SK-N-SH (cell line): ENCODE results near the gene SLC15A1. TPM values are rescaled to one million over a fixed set of nuclear protein-coding genes. Genes with fewer than 3 reads are reported as not detected.

Experiments used
- CTCF ChIA-PET: fragments of 300-600, 350-600 bp; formaldehyde crosslinking; extraction: SDS; loops from one replicate; lab custom pipeline; 2021; lab: Yijun Ruan, JAX
- POLR2A ChIA-PET: fragments of 350-600 bp; sonication (Branson Sonifier 250); formaldehyde crosslinking; extraction: SDS; loops from one replicate; lab custom pipeline; 2020; ENCODE audit warnings: antibody characterized with exemption, inconsistent platforms; lab: Yijun Ruan, JAX
- DNase-seq: peaks from one replicate; pipeline ENCODE4 v3.0.0; 2012
- H2AFZ ChIP-seq: fragments of 200-600 bp; sonication (generic); 2 replicates; pipeline ENCODE4 v1.8.1; 2016; ENCODE audit warnings: antibody characterized with exemption, mild to moderate bottlenecking, low read depth
- H3F3A ChIP-seq: fragments of 200-600 bp; sonication (generic); replicated peaks from 2 replicates; pipeline ENCODE3; 2016; ENCODE audit warnings: antibody characterized with exemption, mild to moderate bottlenecking; ENCODE audit not compliant: insufficient read depth
- H3K27ac ChIP-seq, 2 experiments: fragments of 200-500 bp in 1 of 2; fragments of 200-600 bp in 1 of 2; sonication (Bioruptor generic) in 1 of 2; sonication (generic), shearing (Covaris generic) in 1 of 2; 2 replicates each; pipeline versions ENCODE4 v1.5.1 to v1.6.1; 2014 to 2016; ENCODE audit warnings: low read depth in 2 of 2, inconsistent platforms in 1 of 2, low read length in 1 of 2, mild to moderate bottlenecking in 1 of 2, mixed read lengths in 1 of 2
- H3K27me3 ChIP-seq: fragments of 200-600 bp; sonication (generic), shearing (Covaris generic); 2 replicates; pipeline ENCODE4 v1.6.1; 2016; ENCODE audit warnings: mixed run types; ENCODE audit not compliant: insufficient read depth
- H3K36me3 ChIP-seq, 2 experiments: fragments of 200-500 bp in 1 of 2; fragments of 200-600 bp in 1 of 2; sonication (Bioruptor generic) in 1 of 2; sonication (generic) in 1 of 2; replicated peaks in 1 of 2; 2 replicates each; pipeline versions ENCODE3 to v1.5.1; 2014 to 2016; ENCODE audit warnings: low read length in 1 of 2, mild to moderate bottlenecking in 1 of 2; ENCODE audit not compliant: insufficient read depth in 2 of 2, control insufficient read depth in 1 of 2
- H3K4me1 ChIP-seq, 2 experiments: fragments of 200-500 bp in 1 of 2; fragments of 200-600 bp in 1 of 2; sonication (Bioruptor generic) in 1 of 2; sonication (generic), shearing (Covaris generic) in 1 of 2; 2 replicates each; pipeline versions ENCODE4 v1.5.1 to v1.6.1; 2014 to 2016; ENCODE audit warnings: low read depth in 1 of 2, low read length in 1 of 2, mixed run types in 1 of 2; ENCODE audit not compliant: insufficient read depth in 2 of 2, control insufficient read depth in 1 of 2
- H3K4me2 ChIP-seq: fragments of 200-600 bp; sonication (generic), shearing (Covaris generic); 2 replicates; pipeline ENCODE4 v1.6.1; 2017; ENCODE audit warnings: mixed run types
- H3K4me3 ChIP-seq, 2 experiments: fragments of 200-500 bp in 1 of 2; fragments of 200-600 bp in 1 of 2; sonication (Bioruptor generic) in 1 of 2; sonication (generic), shearing (Covaris generic) in 1 of 2; 2 replicates each; pipeline versions ENCODE4 v1.5.1 to v1.8.1; 2014 to 2016; ENCODE audit warnings: low read depth in 2 of 2, inconsistent platforms in 1 of 2, low read length in 1 of 2, mild to moderate bottlenecking in 1 of 2, mixed read lengths in 1 of 2, moderate library complexity in 1 of 2
- H3K79me2 ChIP-seq: fragments of 200-600 bp; sonication (generic); 2 replicates; pipeline ENCODE4 v1.8.1; 2017; ENCODE audit warnings: mild to moderate bottlenecking; ENCODE audit not compliant: insufficient read depth
- H3K9ac ChIP-seq: fragments of 200-600 bp; sonication (generic); 2 replicates; pipeline ENCODE4 v1.6.1; 2017; ENCODE audit warnings: mixed run types
- H3K9me2 ChIP-seq: fragments of 200-600 bp; sonication (generic); 2 replicates; pipeline ENCODE4 v1.6.1; 2017; ENCODE audit warnings: mixed run types
- H3K9me3 ChIP-seq: fragments of 200-600 bp; sonication (generic); 2 replicates; pipeline ENCODE4 v1.6.1; 2017; ENCODE audit warnings: mixed run types, mild to moderate bottlenecking, moderate library complexity
- H4K20me1 ChIP-seq: fragments of 200-600 bp; sonication (generic); 2 replicates; pipeline ENCODE4 v1.6.1; 2017; ENCODE audit warnings: mild to moderate bottlenecking, mixed run types; ENCODE audit not compliant: insufficient read depth
- CHD2 ChIP-seq: fragments of 150-350 bp; IDR thresholded peaks from 2 replicates; pipeline ENCODE4 v1.6.1; 2018; ENCODE audit warnings: low read length; ENCODE audit not compliant: partially characterized antibody
- EZH2phosphoT487 ChIP-seq: fragments of 200-600 bp; sonication (generic); IDR thresholded peaks from 2 replicates; pipeline ENCODE4 v1.6.1; 2017; ENCODE audit warnings: low read depth, mixed run types, mild to moderate bottlenecking, antibody characterized with exemption, moderate library complexity, borderline replicate concordance
- FOSL2 ChIP-seq: IDR thresholded peaks from 2 replicates; pipeline ENCODE4 v1.4.0; 2012; ENCODE audit warnings: low read depth, mild to moderate bottlenecking, moderate library complexity, borderline replicate concordance
- FOXJ3 ChIP-seq: sonication (generic); formaldehyde crosslinking; IDR thresholded peaks from 2 replicates; pipeline ENCODE4 v1.5.1; 2020; ENCODE audit warnings: mild to moderate bottlenecking, missing genetic modification reagents
- GABPA ChIP-seq: IDR thresholded peaks from 2 replicates; pipeline ENCODE4 v1.4.0; 2012; ENCODE audit warnings: low read depth, mild to moderate bottlenecking
- JUND ChIP-seq: IDR thresholded peaks from 2 replicates; pipeline ENCODE4 v1.4.0; 2012
- MEF2A ChIP-seq: IDR thresholded peaks from 2 replicates; pipeline ENCODE4 v1.4.0; 2012; ENCODE audit warnings: low read depth, borderline replicate concordance
- NFIC ChIP-seq: IDR thresholded peaks from 2 replicates; pipeline ENCODE4 v1.4.0; 2012; ENCODE audit warnings: borderline replicate concordance
- NRF1 ChIP-seq: IDR thresholded peaks from 2 replicates; pipeline ENCODE4 v1.6.1; 2012; ENCODE audit warnings: low read depth, mild to moderate bottlenecking, low read length
- SIN3A ChIP-seq: IDR thresholded peaks from 2 replicates; pipeline ENCODE4 v1.6.1; 2012; ENCODE audit warnings: low read depth, mild to moderate bottlenecking, low read length, moderate library complexity, borderline replicate concordance
- SMC3 ChIP-seq: IDR thresholded peaks from 2 replicates; pipeline ENCODE4 v1.6.1; 2012; ENCODE audit warnings: low read depth, low read length, improper control_type of control experiment
- TCF12 ChIP-seq: IDR thresholded peaks from 2 replicates; pipeline ENCODE4 v1.4.0; 2012
- WGBS: methylation state at CpG from one replicate; pipeline ENCODE4 v1.1.6; 2017; ENCODE audit warnings: low lambda C conversion rate; 5-methylcytosine and 5-hydroxymethylcytosine counted together
- polyA plus RNA-seq, 3 experiments: library from polyadenylated mRNA; depleted of rRNA; stranded (reverse); fragments of >200 nt; gene quantifications; 2 replicates each; pipeline ENCODE4 v1.2.3, GENCODE V29; 2012
- TF ChIP-seq, protein P1 (sequence below): IDR thresholded peaks from 2 replicates; pipeline ENCODE4 v1.4.0; 2012; ENCODE audit warnings: low read depth, borderline replicate concordance
- TF ChIP-seq, protein P2 (sequence below): IDR thresholded peaks from 2 replicates; pipeline ENCODE4 v1.6.1; 2012; ENCODE audit warnings: mild to moderate bottlenecking, low read depth, low read length, moderate library complexity
- TF ChIP-seq, protein P3 (sequence below): fragments of 150-350 bp; IDR thresholded peaks from 2 replicates; pipeline ENCODE4 v1.6.1; 2016; ENCODE audit warnings: mild to moderate bottlenecking, low read depth, low read length
- TF ChIP-seq, protein P4 (sequence below): fragments of 200-600 bp; sonication (generic); IDR thresholded peaks from 2 replicates; pipeline ENCODE4 v1.6.1; 2017; ENCODE audit warnings: antibody characterized with exemption, mild to moderate bottlenecking, moderate library complexity
- TF ChIP-seq, protein P5 (sequence below): IDR thresholded peaks from 2 replicates; pipeline ENCODE4 v1.4.0; 2012; ENCODE audit warnings: low read depth, borderline replicate concordance

The SLC15A1 gene
- polyA plus RNA-seq, 1 of the 3 experiments (the other 2 are of a cell fraction), result not detected

DNA sequence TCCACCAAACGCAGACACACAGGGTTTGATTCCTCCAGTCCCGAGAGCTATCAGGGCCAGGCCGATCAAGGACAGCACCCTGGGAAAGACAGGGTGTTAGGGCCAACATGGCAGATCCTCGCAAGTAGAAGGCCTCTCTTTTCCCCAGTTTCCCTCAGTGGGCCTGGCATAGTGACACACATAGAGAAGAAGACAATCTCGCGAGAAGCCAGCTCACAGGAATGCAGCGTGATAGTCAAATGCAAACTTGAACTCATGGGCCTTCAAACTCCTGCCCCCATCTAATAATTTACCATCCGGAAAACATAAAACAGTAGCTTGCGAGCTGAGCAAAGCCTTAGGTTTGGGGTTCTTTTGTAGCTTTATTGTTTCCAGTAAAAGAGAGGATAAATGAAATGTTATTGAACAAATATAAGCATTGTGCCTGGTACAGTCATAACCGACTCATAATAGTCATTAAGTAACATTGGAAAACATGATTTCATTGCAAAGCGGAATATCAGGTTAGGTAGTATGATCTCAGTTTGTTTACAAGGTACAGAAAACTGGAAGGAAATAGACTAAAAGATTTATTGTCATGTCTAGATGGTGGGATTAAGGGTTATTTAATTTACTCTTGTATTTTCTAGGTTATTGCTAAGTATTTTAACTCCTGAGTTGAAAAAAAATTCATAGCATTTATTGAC lies 30.5 kb downstream of the SLC15A1 start (continued):
- TF ChIP-seq, protein P1, sequence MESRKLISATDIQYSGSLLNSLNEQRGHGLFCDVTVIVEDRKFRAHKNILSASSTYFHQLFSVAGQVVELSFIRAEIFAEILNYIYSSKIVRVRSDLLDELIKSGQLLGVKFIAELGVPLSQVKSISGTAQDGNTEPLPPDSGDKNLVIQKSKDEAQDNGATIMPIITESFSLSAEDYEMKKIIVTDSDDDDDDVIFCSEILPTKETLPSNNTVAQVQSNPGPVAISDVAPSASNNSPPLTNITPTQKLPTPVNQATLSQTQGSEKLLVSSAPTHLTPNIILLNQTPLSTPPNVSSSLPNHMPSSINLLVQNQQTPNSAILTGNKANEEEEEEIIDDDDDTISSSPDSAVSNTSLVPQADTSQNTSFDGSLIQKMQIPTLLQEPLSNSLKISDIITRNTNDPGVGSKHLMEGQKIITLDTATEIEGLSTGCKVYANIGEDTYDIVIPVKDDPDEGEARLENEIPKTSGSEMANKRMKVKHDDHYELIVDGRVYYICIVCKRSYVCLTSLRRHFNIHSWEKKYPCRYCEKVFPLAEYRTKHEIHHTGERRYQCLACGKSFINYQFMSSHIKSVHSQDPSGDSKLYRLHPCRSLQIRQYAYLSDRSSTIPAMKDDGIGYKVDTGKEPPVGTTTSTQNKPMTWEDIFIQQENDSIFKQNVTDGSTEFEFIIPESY, result no peak
- TF ChIP-seq CHD2, result no peak
- TF ChIP-seq FOSL2, result no peak
- TF ChIP-seq NFIC, result no peak
- TF ChIP-seq SIN3A, result no peak

DNA sequence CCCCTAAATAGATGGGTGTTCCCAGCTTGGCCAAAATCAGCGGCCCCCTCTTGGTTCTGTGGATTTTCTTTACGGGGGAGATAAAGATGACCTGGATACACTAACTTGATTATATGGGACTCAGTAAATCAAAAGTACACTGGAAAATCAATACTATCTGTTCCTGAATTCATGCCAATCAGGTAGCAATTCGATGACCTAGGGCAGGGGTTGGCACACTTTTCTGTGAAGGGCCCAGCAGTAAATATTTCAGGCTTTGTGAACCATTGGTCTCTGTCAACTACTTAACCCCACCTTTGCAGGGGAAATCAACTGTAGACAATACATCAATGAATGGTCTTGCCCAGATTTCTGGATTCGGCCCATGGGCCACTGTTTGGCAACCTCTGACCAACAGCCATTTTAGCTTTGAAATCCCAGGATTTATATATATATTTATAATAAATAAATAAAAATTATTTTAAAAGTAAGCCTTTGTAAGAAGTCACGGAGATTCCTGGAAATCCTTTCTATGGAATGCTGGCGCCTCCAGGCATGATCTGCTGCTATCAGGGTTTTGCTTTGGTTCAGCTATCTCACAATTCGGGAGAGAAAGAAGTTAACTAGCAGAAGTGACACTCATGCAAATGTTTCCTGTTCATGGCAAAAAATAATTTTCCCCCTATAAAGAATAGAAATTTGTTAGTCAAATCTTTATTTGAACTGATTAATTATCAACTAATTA lies 32.8 kb downstream of the SLC15A1 start:
- no peaks in the 10 kb centered on the region for H3K36me3 ChIP-seq
- H3K79me2 ChIP-seq, result no peaks in the 10 kb centered on the region
- CTCF ChIA-PET, result interaction anchor here (1.0 kb wide), 1 partner anchor 120 kb away, joined by 3 read pairs; no protein-coding TSS in a partner anchor
- no peak overlapping the region for H3K4me3 ChIP-seq
- H4K20me1 ChIP-seq, result no peaks in the 10 kb centered on the region
- no peak overlapping the region for H3K27ac ChIP-seq
- no peak overlapping the region for H3K9ac ChIP-seq
- no peak overlapping the region for H2AFZ ChIP-seq
- no peaks in the 10 kb centered on the region for H3K9me3 ChIP-seq
- peaks cover 2% of the 10 kb centered on the region; the same call in 1 of the 2 replicates for H3K27me3 ChIP-seq
- DNase-seq, result no peak
- H3K4me2 ChIP-seq, result no peak overlapping the region
- no peaks in the 10 kb centered on the region; a peak in 1 of 4 replicates for H3K4me1 ChIP-seq
- H3K9me2 ChIP-seq, result no peaks in the 10 kb centered on the region
- H3F3A ChIP-seq, result no peaks in the 10 kb centered on the region
- 72% methylated on average over 7 of the region's 7 CpGs for WGBS
- POLR2A ChIA-PET, result no interaction called here
- TF ChIP-seq SMC3, result no peak
- no peak for TF ChIP-seq JUND
- TF ChIP-seq, protein P2, sequence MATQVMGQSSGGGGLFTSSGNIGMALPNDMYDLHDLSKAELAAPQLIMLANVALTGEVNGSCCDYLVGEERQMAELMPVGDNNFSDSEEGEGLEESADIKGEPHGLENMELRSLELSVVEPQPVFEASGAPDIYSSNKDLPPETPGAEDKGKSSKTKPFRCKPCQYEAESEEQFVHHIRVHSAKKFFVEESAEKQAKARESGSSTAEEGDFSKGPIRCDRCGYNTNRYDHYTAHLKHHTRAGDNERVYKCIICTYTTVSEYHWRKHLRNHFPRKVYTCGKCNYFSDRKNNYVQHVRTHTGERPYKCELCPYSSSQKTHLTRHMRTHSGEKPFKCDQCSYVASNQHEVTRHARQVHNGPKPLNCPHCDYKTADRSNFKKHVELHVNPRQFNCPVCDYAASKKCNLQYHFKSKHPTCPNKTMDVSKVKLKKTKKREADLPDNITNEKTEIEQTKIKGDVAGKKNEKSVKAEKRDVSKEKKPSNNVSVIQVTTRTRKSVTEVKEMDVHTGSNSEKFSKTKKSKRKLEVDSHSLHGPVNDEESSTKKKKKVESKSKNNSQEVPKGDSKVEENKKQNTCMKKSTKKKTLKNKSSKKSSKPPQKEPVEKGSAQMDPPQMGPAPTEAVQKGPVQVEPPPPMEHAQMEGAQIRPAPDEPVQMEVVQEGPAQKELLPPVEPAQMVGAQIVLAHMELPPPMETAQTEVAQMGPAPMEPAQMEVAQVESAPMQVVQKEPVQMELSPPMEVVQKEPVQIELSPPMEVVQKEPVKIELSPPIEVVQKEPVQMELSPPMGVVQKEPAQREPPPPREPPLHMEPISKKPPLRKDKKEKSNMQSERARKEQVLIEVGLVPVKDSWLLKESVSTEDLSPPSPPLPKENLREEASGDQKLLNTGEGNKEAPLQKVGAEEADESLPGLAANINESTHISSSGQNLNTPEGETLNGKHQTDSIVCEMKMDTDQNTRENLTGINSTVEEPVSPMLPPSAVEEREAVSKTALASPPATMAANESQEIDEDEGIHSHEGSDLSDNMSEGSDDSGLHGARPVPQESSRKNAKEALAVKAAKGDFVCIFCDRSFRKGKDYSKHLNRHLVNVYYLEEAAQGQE, result no peak
- TF ChIP-seq MEF2A, result no peak
- TF ChIP-seq GABPA, result no peak
- TF ChIP-seq FOXJ3, result no peak
- no peak for TF ChIP-seq NRF1
- no peak for TF ChIP-seq SIN3A
- no peak for TF ChIP-seq TCF12
- TF ChIP-seq, protein P1, result no peak
- TF ChIP-seq, protein P3, sequence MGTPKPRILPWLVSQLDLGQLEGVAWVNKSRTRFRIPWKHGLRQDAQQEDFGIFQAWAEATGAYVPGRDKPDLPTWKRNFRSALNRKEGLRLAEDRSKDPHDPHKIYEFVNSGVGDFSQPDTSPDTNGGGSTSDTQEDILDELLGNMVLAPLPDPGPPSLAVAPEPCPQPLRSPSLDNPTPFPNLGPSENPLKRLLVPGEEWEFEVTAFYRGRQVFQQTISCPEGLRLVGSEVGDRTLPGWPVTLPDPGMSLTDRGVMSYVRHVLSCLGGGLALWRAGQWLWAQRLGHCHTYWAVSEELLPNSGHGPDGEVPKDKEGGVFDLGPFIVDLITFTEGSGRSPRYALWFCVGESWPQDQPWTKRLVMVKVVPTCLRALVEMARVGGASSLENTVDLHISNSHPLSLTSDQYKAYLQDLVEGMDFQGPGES, result no peak
- TF ChIP-seq NFIC, result no peak
- TF ChIP-seq, protein P4, sequence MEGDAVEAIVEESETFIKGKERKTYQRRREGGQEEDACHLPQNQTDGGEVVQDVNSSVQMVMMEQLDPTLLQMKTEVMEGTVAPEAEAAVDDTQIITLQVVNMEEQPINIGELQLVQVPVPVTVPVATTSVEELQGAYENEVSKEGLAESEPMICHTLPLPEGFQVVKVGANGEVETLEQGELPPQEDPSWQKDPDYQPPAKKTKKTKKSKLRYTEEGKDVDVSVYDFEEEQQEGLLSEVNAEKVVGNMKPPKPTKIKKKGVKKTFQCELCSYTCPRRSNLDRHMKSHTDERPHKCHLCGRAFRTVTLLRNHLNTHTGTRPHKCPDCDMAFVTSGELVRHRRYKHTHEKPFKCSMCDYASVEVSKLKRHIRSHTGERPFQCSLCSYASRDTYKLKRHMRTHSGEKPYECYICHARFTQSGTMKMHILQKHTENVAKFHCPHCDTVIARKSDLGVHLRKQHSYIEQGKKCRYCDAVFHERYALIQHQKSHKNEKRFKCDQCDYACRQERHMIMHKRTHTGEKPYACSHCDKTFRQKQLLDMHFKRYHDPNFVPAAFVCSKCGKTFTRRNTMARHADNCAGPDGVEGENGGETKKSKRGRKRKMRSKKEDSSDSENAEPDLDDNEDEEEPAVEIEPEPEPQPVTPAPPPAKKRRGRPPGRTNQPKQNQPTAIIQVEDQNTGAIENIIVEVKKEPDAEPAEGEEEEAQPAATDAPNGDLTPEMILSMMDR, result no peak
- no peak for TF ChIP-seq EZH2phosphoT487
- TF ChIP-seq, protein P5, sequence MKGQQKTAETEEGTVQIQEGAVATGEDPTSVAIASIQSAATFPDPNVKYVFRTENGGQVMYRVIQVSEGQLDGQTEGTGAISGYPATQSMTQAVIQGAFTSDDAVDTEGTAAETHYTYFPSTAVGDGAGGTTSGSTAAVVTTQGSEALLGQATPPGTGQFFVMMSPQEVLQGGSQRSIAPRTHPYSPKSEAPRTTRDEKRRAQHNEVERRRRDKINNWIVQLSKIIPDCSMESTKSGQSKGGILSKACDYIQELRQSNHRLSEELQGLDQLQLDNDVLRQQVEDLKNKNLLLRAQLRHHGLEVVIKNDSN, result no peak
